CD14-positive monocyte (primary cell): ENCODE results near the gene INPP1. TPM values are rescaled to one million over a fixed set of nuclear protein-coding genes. Genes with fewer than 3 reads are reported as not detected.

Experiments used
- DNase-seq, 3 donors: peaks; one replicate each; pipeline ENCODE4 v3.0.0-alpha.2; 2011 to 2022
- H2AFZ ChIP-seq: 2 replicates; pipeline ENCODE4 v1.6.0; 2012; ENCODE audit warnings: mild to moderate bottlenecking, low read depth, low read length, inconsistent platforms; ENCODE audit not compliant: insufficient read depth, poor library complexity, severe bottlenecking
- H3K27ac ChIP-seq, 2 donors: 1 replicate in 1 of 2; 2 replicates in 1 of 2; pipeline ENCODE4 v1.5.1; 2012 to 2013; ENCODE audit warnings: low read length in 2 of 2, control low read depth in 1 of 2, inconsistent platforms in 1 of 2, low read depth in 1 of 2, mild to moderate bottlenecking in 1 of 2
- H3K27me3 ChIP-seq, 2 donors: one replicate each; pipeline versions ENCODE4 v1.6.0 to v1.6.1; 2011 to 2013; ENCODE audit warnings: low read length in 2 of 2; ENCODE audit not compliant: control insufficient read depth in 2 of 2, insufficient read depth in 2 of 2
- H3K36me3 ChIP-seq, 2 donors: replicated peaks in 1 of 2; 1 replicate in 1 of 2; 2 replicates in 1 of 2; pipeline versions ENCODE4 v1.5.1 to v1.6.1; 2012 to 2013; ENCODE audit warnings: low read length in 2 of 2, control low read depth in 1 of 2, inconsistent platforms in 1 of 2, mild to moderate bottlenecking in 1 of 2; ENCODE audit not compliant: insufficient read depth in 2 of 2, control insufficient read depth in 1 of 2
- H3K4me1 ChIP-seq, 2 donors: 1 replicate in 1 of 2; 2 replicates in 1 of 2; pipeline versions ENCODE4 v1.5.1 to v1.6.1; 2012 to 2013; ENCODE audit warnings: low read length in 2 of 2, control low read depth in 1 of 2, inconsistent platforms in 1 of 2, mild to moderate bottlenecking in 1 of 2, moderate library complexity in 1 of 2; ENCODE audit not compliant: insufficient read depth in 2 of 2, control insufficient read depth in 1 of 2
- H3K4me2 ChIP-seq: replicated peaks from 2 replicates; pipeline ENCODE3; 2012; ENCODE audit warnings: low read length, moderate library complexity, mild to moderate bottlenecking; ENCODE audit not compliant: poor library complexity, severe bottlenecking; ENCODE audit errors: extremely low read depth
- H3K4me3 ChIP-seq, 3 experiments: fragments of 200-600 bp in 1 of 3; sonication (generic) in 1 of 3; replicated peaks in 1 of 3; 1 replicate in 2 of 3; 2 replicates in 1 of 3; pipeline ENCODE4 v1.5.1; 2011 to 2013; ENCODE audit warnings: low read length in 3 of 3, mild to moderate bottlenecking in 3 of 3, control low read depth in 2 of 3, low read depth in 2 of 3, inconsistent platforms in 1 of 3, moderate library complexity in 1 of 3
- H3K79me2 ChIP-seq: 2 replicates; pipeline ENCODE4 v1.6.0; 2012; ENCODE audit warnings: mild to moderate bottlenecking, control low read depth, inconsistent platforms, low read length, moderate library complexity; ENCODE audit not compliant: insufficient read depth
- H3K9ac ChIP-seq: 2 replicates; pipeline ENCODE4 v1.6.0; 2017; ENCODE audit warnings: low read length, mild to moderate bottlenecking; ENCODE audit not compliant: insufficient read depth, poor library complexity, severe bottlenecking
- H3K9me3 ChIP-seq, 2 donors: replicated peaks in 1 of 2; 1 replicate in 1 of 2; 2 replicates in 1 of 2; pipeline versions ENCODE4 v1.5.1 to v1.6.1; 2012 to 2013; ENCODE audit warnings: low read length in 2 of 2, control low read depth in 1 of 2; ENCODE audit not compliant: control insufficient read depth in 1 of 2, insufficient read depth in 1 of 2
- H4K20me1 ChIP-seq: 2 replicates; pipeline ENCODE4 v1.6.0; 2012; ENCODE audit warnings: mild to moderate bottlenecking, low read length, control low read depth, moderate library complexity; ENCODE audit not compliant: insufficient read depth
- H3K27ac Mint-ChIP-seq, 7 donors: one replicate each; pipeline ENCODE4 v1.8.0; 2020; ENCODE audit warnings: mild to moderate bottlenecking in 7 of 7, mixed read lengths in 7 of 7, moderate library complexity in 6 of 7, inconsistent platforms in 2 of 7
- H3K27me3 Mint-ChIP-seq, 3 donors: one replicate each; pipeline ENCODE4 v1.8.0; 2021 to 2022; ENCODE audit warnings: low read depth in 3 of 3, mild to moderate bottlenecking in 3 of 3, mixed read lengths in 3 of 3, moderate library complexity in 3 of 3, inconsistent platforms in 1 of 3
- H3K36me3 Mint-ChIP-seq, 2 donors: one replicate each; pipeline ENCODE4 v1.8.0; 2020; ENCODE audit warnings: mixed read lengths in 2 of 2, inconsistent platforms in 1 of 2, mild to moderate bottlenecking in 1 of 2
- H3K4me1 Mint-ChIP-seq: one replicate; pipeline ENCODE4 v1.8.0; 2020; ENCODE audit warnings: mild to moderate bottlenecking, mixed read lengths
- H3K4me3 Mint-ChIP-seq, 2 donors: one replicate each; pipeline ENCODE4 v1.8.0; 2020; ENCODE audit warnings: mild to moderate bottlenecking in 2 of 2, mixed read lengths in 2 of 2, moderate library complexity in 1 of 2
- H3K9me3 Mint-ChIP-seq, 7 donors: one replicate each; pipeline ENCODE4 v1.8.0; 2020 to 2022; ENCODE audit warnings: mixed read lengths in 7 of 7, mild to moderate bottlenecking in 6 of 7, moderate library complexity in 6 of 7, inconsistent platforms in 2 of 7
- WGBS: methylation state at CpG from one replicate; pipeline ENCODE4 v1.1.5; 2013; ENCODE audit warnings: missing lambda C conversion rate; ENCODE audit not compliant: insufficient coverage; 5-methylcytosine and 5-hydroxymethylcytosine counted together
- intact Hi-C, 2 donors: fragments of 100-400 bp; cut with micrococcal nuclease; formaldehyde crosslinking; loops; one replicate each; pipeline versions ENCODE4 v1.15.0 to v1.15.1; 2023
- polyA plus RNA-seq, 3 donors: library from polyadenylated mRNA; depleted of rRNA in 1 of 3; unstranded in 2 of 3; stranded (reverse) in 1 of 3; fragments of 300-500 nt in 2 of 3; fragments of >200 nt in 1 of 3; fragmentation: Illumina TruSeq in 2 of 3; gene quantifications; 1 replicate in 2 of 3; 2 replicates in 1 of 3; pipeline ENCODE4 v1.2.3, GENCODE V29; 2012 to 2021
- TF ChIP-seq, protein P1 (sequence below): fragments of 200-600 bp; IDR thresholded peaks from one replicate; pipeline ENCODE4 v1.8.0; 2022; ENCODE audit warnings: antibody characterized with exemption, mild to moderate bottlenecking

The INPP1 gene
- polyA plus RNA-seq, 3 donors, result 8.9 to 17.8 (median 13.3) TPM

DNA sequence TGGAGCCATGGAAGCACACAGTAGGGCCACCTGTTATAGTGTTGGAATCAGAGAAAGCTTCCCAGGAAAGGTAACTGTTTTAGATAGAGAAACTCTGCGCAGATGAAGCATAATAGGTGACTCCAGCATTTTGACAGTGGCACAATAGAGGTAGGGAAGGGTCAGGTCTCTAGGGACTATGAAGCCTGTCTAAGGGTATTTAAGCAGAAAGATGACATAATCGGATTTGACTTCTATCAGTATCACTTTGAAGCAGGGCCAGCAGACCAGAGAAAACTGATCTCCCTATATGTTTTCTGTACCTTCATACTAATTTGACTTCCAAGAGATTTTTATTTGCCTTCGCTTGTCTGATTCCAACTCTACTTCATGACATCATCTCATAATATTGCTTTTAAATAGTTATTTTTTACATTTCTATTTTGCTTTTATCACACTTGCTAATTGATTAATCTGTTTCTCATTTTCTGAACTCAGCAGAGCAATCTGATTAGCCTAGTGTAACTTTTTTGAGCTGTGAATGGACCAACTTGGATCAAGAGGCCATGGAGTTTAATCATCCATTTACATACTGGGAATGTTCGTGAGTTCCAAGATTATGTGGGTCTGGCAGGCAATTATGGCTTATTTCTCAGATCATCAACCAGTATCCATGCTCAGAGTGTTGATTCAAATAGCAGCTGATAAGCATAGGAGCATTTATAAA is 15.4 kb upstream of the INPP1 start:
- Histone ChIP-seq H3K79me2 (no peaks in the 10 kb centered on the region), H3K36me3 (no peaks in the 10 kb centered on the region), H3K4me1 (no peaks in the 10 kb centered on the region), H3K9ac (no peak overlapping the region), H3K9me3 (no peaks in the 10 kb centered on the region), H3K27ac (no peak overlapping the region), H3K27me3 (no peaks in the 10 kb centered on the region), H3K4me3 (no peak overlapping the region), H4K20me1 (no peaks in the 10 kb centered on the region), H2AFZ (no peak overlapping the region), H3K4me2 (no peak overlapping the region)
- H3K36me3 Mint-ChIP-seq, result no peaks in the 10 kb centered on the region
- H3K4me3 Mint-ChIP-seq, result no peak overlapping the region
- WGBS, result 94% methylated on average over 2 of the region's 4 CpGs
- H3K27me3 Mint-ChIP-seq, result peaks cover 0 to 3% (median 1%) of the 10 kb centered on the region in 3 donors
- H3K27ac Mint-ChIP-seq, result no peak overlapping the region
- DNase-seq, result no peak
- H3K9me3 Mint-ChIP-seq, result no peaks in the 10 kb centered on the region
- intact Hi-C loops, result no loop called here
- TF ChIP-seq, protein P1, sequence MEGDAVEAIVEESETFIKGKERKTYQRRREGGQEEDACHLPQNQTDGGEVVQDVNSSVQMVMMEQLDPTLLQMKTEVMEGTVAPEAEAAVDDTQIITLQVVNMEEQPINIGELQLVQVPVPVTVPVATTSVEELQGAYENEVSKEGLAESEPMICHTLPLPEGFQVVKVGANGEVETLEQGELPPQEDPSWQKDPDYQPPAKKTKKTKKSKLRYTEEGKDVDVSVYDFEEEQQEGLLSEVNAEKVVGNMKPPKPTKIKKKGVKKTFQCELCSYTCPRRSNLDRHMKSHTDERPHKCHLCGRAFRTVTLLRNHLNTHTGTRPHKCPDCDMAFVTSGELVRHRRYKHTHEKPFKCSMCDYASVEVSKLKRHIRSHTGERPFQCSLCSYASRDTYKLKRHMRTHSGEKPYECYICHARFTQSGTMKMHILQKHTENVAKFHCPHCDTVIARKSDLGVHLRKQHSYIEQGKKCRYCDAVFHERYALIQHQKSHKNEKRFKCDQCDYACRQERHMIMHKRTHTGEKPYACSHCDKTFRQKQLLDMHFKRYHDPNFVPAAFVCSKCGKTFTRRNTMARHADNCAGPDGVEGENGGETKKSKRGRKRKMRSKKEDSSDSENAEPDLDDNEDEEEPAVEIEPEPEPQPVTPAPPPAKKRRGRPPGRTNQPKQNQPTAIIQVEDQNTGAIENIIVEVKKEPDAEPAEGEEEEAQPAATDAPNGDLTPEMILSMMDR, result no peak
- H3K4me1 Mint-ChIP-seq, result no peaks in the 10 kb centered on the region

DNA sequence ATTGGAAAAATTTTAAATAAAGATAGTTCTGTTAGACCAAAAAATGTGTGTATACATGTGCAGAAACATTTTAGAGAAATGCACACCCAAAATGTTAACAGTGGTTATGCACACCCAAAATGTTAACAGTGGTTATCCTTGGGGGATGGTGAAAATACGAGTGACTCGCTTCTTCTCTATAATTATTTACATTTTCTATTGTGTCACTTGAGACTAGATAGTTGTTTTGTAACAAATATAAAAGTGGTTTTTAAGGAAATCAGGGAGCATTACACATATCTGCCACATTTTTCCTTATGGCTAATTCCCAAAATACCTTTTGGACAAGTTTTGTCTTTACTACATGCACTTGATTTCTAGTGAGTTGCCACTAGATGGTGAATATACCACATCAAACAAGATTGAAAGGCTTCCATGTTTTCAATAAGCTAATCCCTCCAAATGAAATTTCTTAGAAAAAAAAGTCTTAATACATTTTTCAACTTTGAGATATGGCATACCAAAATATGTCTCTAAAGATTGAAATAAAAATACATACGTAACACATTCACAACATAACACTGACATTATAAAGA is 14.7 kb upstream of the INPP1 start:
- no peaks in the 10 kb centered on the region for H3K9me3 ChIP-seq
- intact Hi-C loops, result no loop called here
- no peaks in the 10 kb centered on the region for H4K20me1 ChIP-seq
- Mint-ChIP-seq H3K36me3 (no peaks in the 10 kb centered on the region), H3K27ac (no peak overlapping the region), H3K27me3 (peaks cover 0 to 3% (median 0%) of the 10 kb centered on the region in 3 donors), H3K4me3 (no peak overlapping the region), H3K9me3 (no peaks in the 10 kb centered on the region), H3K4me1 (no peaks in the 10 kb centered on the region)
- H3K4me1 ChIP-seq, result no peaks in the 10 kb centered on the region
- no peak overlapping the region for H3K9ac ChIP-seq
- no peak overlapping the region for H2AFZ ChIP-seq
- H3K4me3 ChIP-seq, result no peak overlapping the region
- DNase-seq, result no peak
- TF ChIP-seq, protein P1, result peak; percentile 18
- H3K4me2 ChIP-seq, result no peak overlapping the region
- no peaks in the 10 kb centered on the region for H3K27me3 ChIP-seq
- no peaks in the 10 kb centered on the region for H3K36me3 ChIP-seq
- no peaks in the 10 kb centered on the region for H3K79me2 ChIP-seq
- H3K27ac ChIP-seq, result no peak overlapping the region
- no CpG with 5 or more reads among the region's 3 CpGs for WGBS
